Ramos (cell line): Measurements from ENCODE around the gene MAML2.
"Not testable (repeated sequence)": the region's sequence is repeated elsewhere in the genome, so short reads cannot be mapped to it uniquely, and the experiment has no call there.

ENCODE experiments used
- in situ Hi-C: fragments of 300-500 bp; cut with MboI; formaldehyde crosslinking; loops from one replicate; pipeline ENCODE4 v1.14.3; 2022; ENCODE audit warnings: low sequenced_read_pairs; ENCODE audit not compliant: unreplicated experiment

Gene MAML2

GRCh38 chr11:96299155-96299888, 43.7 kb downstream of the MAML2 start:
- in situ Hi-C loops = no loop called here

DNA sequence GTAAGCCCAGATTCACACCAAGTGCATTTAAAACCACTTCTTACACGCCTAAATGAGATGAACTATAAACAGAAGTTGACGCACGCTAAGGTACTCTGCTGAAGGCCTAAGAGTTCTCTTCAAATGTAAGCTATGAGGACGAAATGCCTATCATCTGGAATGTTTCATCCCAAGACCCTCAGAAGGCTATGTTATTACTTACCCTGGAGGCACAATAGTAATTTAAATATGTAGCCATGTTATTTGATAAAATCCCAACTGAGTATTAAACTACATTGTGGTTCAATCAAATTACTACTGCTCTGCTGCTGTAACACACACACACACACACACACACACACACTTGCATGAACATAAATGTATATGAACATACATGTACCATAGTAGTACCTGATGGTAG, 47.6 kb downstream of the MAML2 start:
- in situ Hi-C loops = no loop called here

DNA sequence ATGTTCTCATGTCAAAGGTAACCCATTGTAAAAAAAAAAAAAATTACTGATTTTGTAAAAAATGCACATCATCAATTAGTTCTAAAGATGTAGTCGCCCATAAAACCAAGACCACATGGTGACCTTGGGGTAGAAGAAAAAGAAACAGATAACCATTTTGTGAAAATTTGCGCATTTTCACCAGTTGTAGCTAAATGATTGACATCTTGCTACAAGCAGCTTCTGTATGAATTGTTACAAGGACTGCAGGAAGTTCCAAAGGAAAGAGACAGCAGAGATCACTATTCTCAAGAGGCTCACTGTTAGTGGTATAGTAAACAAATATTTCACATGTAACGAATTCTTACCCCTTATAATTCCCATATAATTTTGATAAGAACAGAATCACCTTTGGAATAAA, 48.7 kb downstream of the MAML2 start:
- in situ Hi-C loops = no loop called here

GRCh38 chr11:96293598-96294021, 49.4 kb downstream of the MAML2 start:
- in situ Hi-C loops = no loop called here

DNA sequence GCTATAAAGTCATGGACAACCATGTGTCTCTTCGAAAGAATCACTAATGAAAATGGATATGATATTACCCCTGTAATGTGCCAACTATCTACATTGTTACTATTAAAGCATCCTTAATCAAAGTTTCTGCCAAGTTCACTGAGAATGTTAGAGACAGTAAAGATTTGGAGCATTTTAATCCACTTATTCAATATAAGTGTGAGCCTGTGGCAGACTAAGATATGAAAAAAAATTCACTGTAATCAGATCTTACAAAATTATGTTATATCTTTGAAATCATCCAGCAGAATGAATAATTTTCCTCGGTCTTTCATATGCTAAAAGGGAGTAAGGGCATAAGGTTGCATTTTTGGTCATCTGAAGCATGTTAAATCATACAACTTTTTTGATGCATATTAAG, 49.9 kb downstream of the MAML2 start:
- in situ Hi-C loops = no loop called here

DNA sequence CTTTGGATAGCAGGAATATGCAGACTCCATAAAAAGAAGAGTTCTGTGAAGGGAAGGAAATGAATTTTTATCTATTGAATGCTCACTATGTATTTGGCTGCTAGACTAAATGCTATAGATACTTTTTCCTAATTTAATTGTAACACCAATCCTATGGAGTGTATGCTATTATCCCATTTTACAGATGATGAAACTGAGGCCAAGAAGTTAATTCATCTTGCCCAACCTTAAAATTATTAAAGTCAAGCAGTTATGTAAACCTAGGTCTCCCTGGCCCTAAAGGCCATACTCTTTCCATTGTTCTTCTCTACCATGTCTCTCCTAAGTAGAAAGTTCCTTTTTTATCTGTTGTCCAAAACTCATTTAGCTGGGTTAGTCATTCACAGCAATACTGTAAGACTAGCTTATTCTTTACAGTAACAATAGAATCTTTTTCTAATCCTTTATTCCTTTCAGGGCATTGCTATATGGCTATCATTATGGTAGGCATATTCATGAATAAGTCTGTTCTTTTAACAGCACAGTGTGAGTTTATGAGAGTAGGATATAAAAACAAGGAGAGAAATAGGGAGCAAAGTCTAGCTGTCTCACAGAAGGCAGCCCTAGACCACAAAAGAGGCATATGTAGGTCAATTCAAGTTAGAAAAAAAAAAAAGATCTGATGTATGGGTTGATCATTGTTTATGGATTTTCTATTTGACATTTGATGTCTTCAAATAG, 50.5 kb downstream of the MAML2 start:
- in situ Hi-C loops = no loop called here

GRCh38 chr11:96290631-96291030, 52.4 kb downstream of the MAML2 start:
- in situ Hi-C loops = no loop called here

DNA sequence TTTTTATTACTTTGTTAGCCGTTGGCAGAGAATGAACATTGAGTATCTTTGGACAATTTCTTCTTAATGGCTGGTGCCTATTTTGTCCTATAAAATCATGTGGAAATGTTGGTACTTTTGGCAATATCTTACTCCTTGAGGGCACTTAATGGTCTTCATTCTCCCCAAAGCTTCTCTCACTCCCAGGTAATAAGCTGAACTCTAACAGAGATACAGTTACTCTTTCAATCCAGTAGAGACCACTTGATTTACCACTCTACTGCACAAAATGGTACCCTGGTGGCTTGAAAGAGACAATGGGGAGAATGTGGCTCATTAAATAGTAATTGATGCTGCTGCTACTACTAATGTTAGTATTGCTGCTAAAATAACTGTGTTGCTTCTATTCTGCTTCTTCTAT, 53.0 kb downstream of the MAML2 start:
- in situ Hi-C loops = no loop called here

- in situ Hi-C loops = no loop called here
These were observed 54.1 kb downstream of the MAML2 start for GRCh38 chr11:96288915-96289314.

- in situ Hi-C loops = no loop called here
These were observed 55.1 kb downstream of the MAML2 start for GRCh38 chr11:96287822-96288439.

DNA sequence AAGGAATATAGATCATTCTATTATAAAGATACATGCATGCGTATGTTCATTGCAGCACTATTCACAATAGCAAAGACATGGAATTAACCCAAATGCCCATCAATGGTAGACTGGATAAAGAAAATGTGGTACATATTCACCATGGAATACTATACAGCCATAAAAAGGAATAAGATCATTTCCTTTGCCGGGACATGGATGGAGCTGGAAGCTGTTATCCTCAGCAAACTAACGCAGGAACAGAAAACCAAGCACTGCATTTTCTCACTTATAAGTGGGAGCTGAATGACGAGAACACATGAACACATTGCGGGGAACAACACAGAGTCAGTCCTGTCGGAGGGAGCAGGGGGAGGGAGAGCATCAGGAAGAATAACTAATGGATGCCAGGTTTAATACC, 57.0 kb downstream of the MAML2 start:
- in situ Hi-C loops = not testable (repeated sequence)

DNA sequence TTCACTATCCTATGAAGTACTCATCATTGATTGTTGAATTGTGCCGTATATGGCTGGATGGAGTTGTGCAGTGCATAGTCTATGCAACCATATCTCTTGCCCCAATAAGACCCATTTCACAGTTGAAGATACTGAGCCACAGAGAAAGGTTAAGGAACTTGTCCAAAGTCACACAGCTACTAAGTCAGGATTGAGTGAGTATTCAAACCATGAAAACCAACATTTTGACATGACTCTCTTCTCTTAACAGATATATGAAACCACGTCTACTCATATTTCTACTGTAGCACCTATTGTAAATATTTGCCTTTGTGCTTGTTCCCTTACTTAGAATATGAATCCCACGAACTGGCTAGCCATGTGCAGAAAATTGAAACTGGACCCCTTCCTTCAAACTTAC, 58.1 kb downstream of the MAML2 start:
- in situ Hi-C loops = no loop called here

GRCh38 chr11:96284401-96284800, 58.6 kb downstream of the MAML2 start:
- in situ Hi-C loops = no loop called here

DNA sequence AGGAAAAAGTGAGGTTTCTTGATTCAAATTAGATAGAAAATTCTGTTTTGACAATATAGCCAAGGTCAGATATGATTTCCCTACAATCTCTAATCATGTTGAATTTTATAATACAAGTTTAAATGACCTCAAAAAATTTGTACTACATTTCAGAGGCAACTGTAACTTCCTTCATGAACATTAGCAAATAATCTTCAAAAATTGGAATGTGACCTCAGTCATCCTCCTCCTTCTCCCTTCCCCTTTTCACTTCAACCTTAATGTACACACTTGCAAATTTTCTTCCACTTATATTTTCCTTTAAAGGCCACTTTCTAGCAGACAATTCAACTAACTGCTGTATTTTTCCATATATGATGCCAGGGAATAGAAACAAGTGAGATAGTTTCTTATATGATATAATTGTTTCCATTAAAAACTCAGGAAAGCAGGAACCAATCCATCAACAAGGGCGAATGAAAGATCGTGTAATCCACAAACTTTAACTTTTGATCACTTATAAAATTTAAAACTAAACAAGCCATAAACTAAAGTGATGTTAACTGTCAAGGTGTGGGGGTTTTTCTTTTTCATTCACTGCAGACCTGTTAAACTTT, 60.3 kb downstream of the MAML2 start:
- in situ Hi-C loops = no loop called here

DNA sequence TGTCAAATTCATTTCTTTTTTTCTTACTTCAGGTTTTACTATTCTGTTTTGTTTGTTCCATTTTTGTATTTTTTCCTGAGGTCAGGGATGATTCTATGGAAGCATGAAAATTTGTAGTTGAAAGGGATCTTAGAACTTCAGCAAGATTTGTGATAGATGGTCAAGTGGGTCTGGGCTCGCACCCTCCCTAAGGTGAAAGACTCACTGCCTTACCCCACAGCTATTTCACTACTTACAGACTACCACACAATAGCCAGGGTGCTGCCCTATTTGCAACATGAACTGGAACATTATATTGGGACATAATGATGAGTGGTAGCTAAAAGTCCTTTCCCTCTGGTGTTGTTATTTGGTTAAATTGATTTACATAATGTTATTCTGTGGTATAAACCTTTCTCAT, 62.6 kb downstream of the MAML2 start:
- in situ Hi-C loops = no loop called here

DNA sequence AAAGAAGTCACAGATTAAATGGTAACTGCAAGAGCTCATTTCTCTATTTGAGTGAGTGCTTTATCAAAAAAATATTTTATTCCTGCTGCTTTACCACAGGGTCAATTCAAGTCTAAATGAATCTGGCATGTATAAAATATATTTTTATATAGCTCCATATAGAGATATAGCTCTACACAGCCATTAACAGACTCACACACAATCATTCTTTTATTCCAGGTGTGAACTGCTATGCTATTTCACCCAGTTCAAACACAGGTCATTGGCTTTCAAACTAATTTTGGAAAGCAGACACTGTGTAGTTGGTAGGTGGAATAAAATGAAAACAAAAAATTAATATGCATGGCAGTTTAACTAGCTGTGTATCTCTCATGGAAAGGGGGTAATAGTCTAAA, 63.1 kb downstream of the MAML2 start:
- in situ Hi-C loops = no loop called here

DNA sequence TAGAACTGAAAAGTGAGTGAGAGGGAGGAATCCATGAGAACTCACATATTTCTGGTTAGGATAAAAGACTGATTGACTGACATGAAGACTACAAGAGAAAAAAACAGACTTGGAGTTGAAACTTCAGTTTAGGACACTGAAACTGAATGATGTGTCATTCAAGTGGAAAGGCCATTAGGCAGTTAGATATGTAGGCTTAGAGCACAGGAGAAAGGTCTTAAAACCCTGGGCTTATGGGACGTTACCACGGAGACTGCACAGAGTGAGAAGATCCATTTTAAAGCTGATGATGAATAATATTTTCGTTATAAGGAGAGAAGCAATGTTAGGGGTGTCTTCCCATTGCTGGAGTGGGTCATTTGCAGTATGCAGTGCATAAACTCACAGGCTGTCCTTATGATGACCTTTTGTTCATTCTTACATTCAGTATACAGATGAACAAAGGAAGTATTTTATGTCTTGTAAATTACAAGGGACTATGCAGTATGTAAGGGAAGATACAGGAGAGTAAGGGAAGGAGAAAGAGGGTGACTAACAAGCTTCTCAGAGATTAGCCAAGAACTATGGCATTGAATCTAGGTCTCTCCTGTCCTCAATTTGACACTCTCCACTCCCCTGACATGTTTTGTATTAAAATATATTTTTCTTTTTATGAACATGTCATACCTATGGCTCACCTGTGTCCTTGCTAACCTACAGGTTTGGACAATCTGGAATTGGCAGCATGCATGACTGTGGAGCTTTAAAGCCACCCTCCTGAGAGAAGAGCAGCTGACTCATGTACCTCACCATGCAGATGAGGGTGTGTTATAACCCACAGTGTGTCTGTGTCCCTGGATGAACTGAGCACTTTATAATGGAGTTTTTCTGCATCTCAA, 63.7 kb downstream of the MAML2 start:
- in situ Hi-C loops = no loop called here

DNA sequence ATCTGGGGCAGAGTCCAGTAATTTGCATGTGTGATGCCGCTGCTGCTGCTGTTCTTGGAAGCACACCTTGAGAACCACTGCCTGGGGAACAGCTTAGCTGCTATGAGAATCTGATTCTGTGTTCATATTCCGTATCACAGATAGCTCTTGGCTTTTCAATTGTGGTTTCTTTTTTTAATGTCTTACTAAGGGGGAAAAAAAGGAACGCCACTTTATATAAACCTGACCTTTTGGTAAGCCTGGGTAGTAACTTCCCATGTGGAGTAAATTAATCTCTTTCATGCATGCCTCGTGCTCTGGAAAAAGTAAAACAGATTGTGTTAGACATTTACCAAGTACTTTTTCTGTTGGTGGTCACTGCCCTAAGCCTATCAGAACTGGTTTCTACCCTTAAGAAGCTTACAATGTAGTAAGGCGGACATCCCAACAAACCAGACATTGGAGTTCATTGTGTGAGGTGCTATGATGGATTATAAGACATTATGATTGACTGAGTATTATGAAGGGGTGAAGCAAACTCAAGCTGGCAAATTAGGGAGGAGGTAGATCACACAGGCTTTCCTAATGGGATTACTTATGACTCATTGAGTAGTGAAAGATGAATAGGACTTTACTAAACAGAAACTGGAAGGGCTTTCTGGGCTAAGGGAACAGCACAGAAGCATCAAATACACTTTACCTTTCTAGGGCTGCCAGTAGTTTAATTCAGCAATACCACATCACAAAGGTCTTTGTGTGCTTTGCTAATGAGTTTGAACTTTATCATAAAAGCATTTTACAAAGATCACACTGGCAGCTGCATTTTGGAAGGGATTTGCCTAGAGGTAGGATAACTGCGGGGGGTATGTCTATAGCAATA, 64.7 kb downstream of the MAML2 start:
- in situ Hi-C loops = no loop called here

DNA sequence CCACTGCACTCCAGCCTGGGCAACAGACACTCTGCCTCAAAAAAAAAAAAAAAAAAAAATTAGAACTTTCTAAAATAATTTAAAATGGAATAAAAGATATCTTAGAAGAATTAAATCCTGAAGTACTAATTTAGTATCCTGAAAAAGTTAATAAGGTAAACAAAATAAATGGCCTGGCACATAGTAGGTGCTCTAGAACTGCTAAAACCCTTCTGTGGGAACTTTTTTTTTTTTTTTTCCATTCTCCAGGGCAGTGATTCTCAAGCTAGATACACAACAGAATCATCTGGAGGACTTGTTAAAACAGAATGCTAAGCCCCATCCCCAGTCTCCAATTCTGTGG, 65.3 kb downstream of the MAML2 start:
- in situ Hi-C loops = no loop called here
